Central memory CD8-positive, alpha-beta T cell (primary cell): ENCODE measurements around the gene CDX2.

ENCODE experiments used
- ATAC-seq: fragments of 150-1000 bp; cut with Tn5 transposase; replicated peaks from 2 replicates; pipeline ENCODE4 v1.10.0; 2022; ENCODE audit warnings: mild to moderate bottlenecking, moderate FRiP score, moderate number of reproducible peaks; ENCODE audit not compliant: poor library complexity, severe bottlenecking; ENCODE audit errors: extremely low read depth
- DNase-seq, 2 donors: peaks; one replicate each; pipeline ENCODE4 v3.0.0; 2021; ENCODE audit warnings: low spot score in 2 of 2
- H3K27ac Mint-ChIP-seq: one replicate; pipeline ENCODE4 v1.8.0; 2022; ENCODE audit warnings: low read depth, mild to moderate bottlenecking, moderate library complexity, mixed read lengths
- H3K27me3 Mint-ChIP-seq: one replicate; pipeline ENCODE4 v1.8.0; 2022; ENCODE audit warnings: mixed read lengths
- H3K36me3 Mint-ChIP-seq: one replicate; pipeline ENCODE4 v1.8.0; 2022; ENCODE audit warnings: mild to moderate bottlenecking, moderate library complexity, mixed read lengths; ENCODE audit not compliant: insufficient read depth
- H3K4me1 Mint-ChIP-seq: one replicate; pipeline ENCODE4 v1.8.0; 2022; ENCODE audit warnings: mixed read lengths
- H3K4me3 Mint-ChIP-seq: one replicate; pipeline ENCODE4 v1.8.0; 2022; ENCODE audit warnings: mild to moderate bottlenecking, moderate library complexity, mixed read lengths
- H3K9me3 Mint-ChIP-seq: one replicate; pipeline ENCODE4 v1.8.0; 2022; ENCODE audit warnings: mixed read lengths

The CDX2 gene

GRCh38 chr13:27919934-27920676, 49.0 kb downstream of the CDX2 start, which contains the start of gene PDX1:
Gene PDX1, plus strand, starts transcription at chr13:27920000. Its CDS starts 139 bp downstream, at chr13:27920139.
- H3K9me3 Mint-ChIP-seq = no peaks in the 10 kb centered on the region
- peaks cover 7% of the 10 kb centered on the region for H3K36me3 Mint-ChIP-seq
- H3K4me1 Mint-ChIP-seq = peaks cover 29% of the 10 kb centered on the region
- peaks cover 86% of the 10 kb centered on the region for H3K27me3 Mint-ChIP-seq
- no peak within 1 kb of the TSS for H3K27ac Mint-ChIP-seq
- H3K4me3 Mint-ChIP-seq = peak within 1 kb of the TSS; percentile 60
- DNase-seq (no peak), ATAC-seq (no peak)

GRCh38 chr13:27919659-27919933, 49.5 kb downstream of the CDX2 start:
- Mint-ChIP-seq H3K4me3 (no peak overlapping the region), H3K36me3 (peaks cover 7% of the 10 kb centered on the region), H3K4me1 (peaks cover 29% of the 10 kb centered on the region), H3K27me3 (peaks cover 87% of the 10 kb centered on the region), H3K9me3 (no peaks in the 10 kb centered on the region), H3K27ac (no peak overlapping the region)
- ATAC-seq (no peak), DNase-seq (no peak)

- Mint-ChIP-seq H3K27ac (no peak overlapping the region), H3K9me3 (no peaks in the 10 kb centered on the region), H3K4me3 (no peak overlapping the region), H3K36me3 (peaks cover 7% of the 10 kb centered on the region), H3K27me3 (peaks cover 86% of the 10 kb centered on the region), H3K4me1 (peaks cover 25% of the 10 kb centered on the region)
- DNase-seq (no peak), ATAC-seq (no peak)
Measured at GRCh38 chr13:27918918-27919658, 50.0 kb downstream of the CDX2 start.

GRCh38 chr13:27918041-27918917, 50.8 kb downstream of the CDX2 start:
- Mint-ChIP-seq H3K4me1 (peaks cover 24% of the 10 kb centered on the region), H3K9me3 (no peaks in the 10 kb centered on the region), H3K27ac (no peak overlapping the region), H3K27me3 (peaks cover 84% of the 10 kb centered on the region), H3K4me3 (peak overlapping the region; percentile 53), H3K36me3 (peaks cover 4% of the 10 kb centered on the region)
- ATAC-seq = no peak
- no peak for DNase-seq

- H3K4me3 Mint-ChIP-seq = peak overlapping the region; percentile 53
- peaks cover 75% of the 10 kb centered on the region for H3K27me3 Mint-ChIP-seq
- no peaks in the 10 kb centered on the region for H3K9me3 Mint-ChIP-seq
- no peak for ATAC-seq
- H3K27ac Mint-ChIP-seq = no peak overlapping the region
- H3K4me1 Mint-ChIP-seq = peaks cover 24% of the 10 kb centered on the region
- DNase-seq = no peak
- H3K36me3 Mint-ChIP-seq = peaks cover 2% of the 10 kb centered on the region
Measured at GRCh38 chr13:27917121-27917947, 51.8 kb downstream of the CDX2 start.

- no peak for DNase-seq
- Mint-ChIP-seq H3K4me1 (peaks cover 18% of the 10 kb centered on the region), H3K4me3 (no peak overlapping the region), H3K36me3 (peaks cover 2% of the 10 kb centered on the region), H3K27me3 (peaks cover 68% of the 10 kb centered on the region), H3K27ac (no peak overlapping the region), H3K9me3 (no peaks in the 10 kb centered on the region)
- ATAC-seq = no peak
Measured at GRCh38 chr13:27915301-27916207, 53.6 kb downstream of the CDX2 start.

GRCh38 chr13:27913160-27913559, 56.0 kb downstream of the CDX2 start:
- Mint-ChIP-seq H3K36me3 (no peaks in the 10 kb centered on the region), H3K27ac (no peak overlapping the region), H3K4me1 (peaks cover 13% of the 10 kb centered on the region), H3K9me3 (no peaks in the 10 kb centered on the region), H3K27me3 (peaks cover 58% of the 10 kb centered on the region), H3K4me3 (no peak overlapping the region)
- ATAC-seq = no peak
- no peak for DNase-seq

- Mint-ChIP-seq H3K27ac (no peak overlapping the region), H3K27me3 (peaks cover 56% of the 10 kb centered on the region), H3K36me3 (no peaks in the 10 kb centered on the region), H3K4me1 (no peaks in the 10 kb centered on the region), H3K4me3 (no peak overlapping the region), H3K9me3 (no peaks in the 10 kb centered on the region)
- DNase-seq = no peak
- no peak for ATAC-seq
Measured at GRCh38 chr13:27911521-27911920, 57.6 kb downstream of the CDX2 start.
